ENCODE results near the gene RCN2. TPM values are rescaled to one million over a fixed set of nuclear protein-coding genes. Genes with fewer than 3 reads are reported as not detected.

Gene RCN2
- total RNA-seq, 4 donors from 2014 or later, result 12.7 to 34.3 (median 18.5) TPM

GRCh38 chr15:76983590-76984375 is 52.2 kb downstream of the RCN2 start:
- WGBS, 2 donors (ENCODE audit: low coverage in 1 of 2), result 70 to 94% methylated on average over 2 to 4 of the region's 4 CpGs
- H3K4me3 ChIP-seq, result no peak overlapping the region
- no peaks in the 10 kb centered on the region for H3K27me3 ChIP-seq
- intact Hi-C loops (cut with DNase I; ENCODE audit: low total_unique reads), result no loop called here
- no peak for DNase-seq
- TF ChIP-seq POLR2A (IDR thresholded peaks at IDR 0.05), result no peak
- no peak for TF ChIP-seq EP300 (IDR thresholded peaks at IDR 0.05; ENCODE audit: low read depth)
- no peak for TF ChIP-seq CTCF (IDR thresholded peaks at IDR 0.05)
- TF ChIP-seq POLR2AphosphoS5 (IDR thresholded peaks at IDR 0.05), result no peak
- peak overlapping the region in 3 of 4 donors; percentile 8 to 25 (median 9) for H3K27ac ChIP-seq
- no peaks in the 10 kb centered on the region for H3K36me3 ChIP-seq
- H3K9me3 ChIP-seq, result no peaks in the 10 kb centered on the region
- in situ Hi-C loops (cut with MboI; ENCODE audit: low pct_ligation_motif_present in 1 of 4, low pct_unique_long_range_greater_than_20kb in 1 of 4, low sequenced_read_pairs in 3 of 4), result no loop called here
- H3K4me1 ChIP-seq, result peaks cover 0 to 5% (median 0%) of the 10 kb centered on the region in 4 donors

- Histone ChIP-seq H3K27me3 (no peaks in the 10 kb centered on the region), H3K27ac (no peak overlapping the region), H3K4me1 (peaks cover 0 to 6% (median 0%) of the 10 kb centered on the region in 4 donors), H3K9me3 (no peaks in the 10 kb centered on the region), H3K36me3 (no peaks in the 10 kb centered on the region), H3K4me3 (no peak overlapping the region)
- no peak for DNase-seq
- WGBS, 2 donors (ENCODE audit: low coverage in 1 of 2), result 60 to 89% methylated on average over 1 to 3 of the region's 3 CpGs
- in situ Hi-C loops (cut with MboI; ENCODE audit: low pct_ligation_motif_present in 1 of 4, low pct_unique_long_range_greater_than_20kb in 1 of 4, low sequenced_read_pairs in 3 of 4) (no loop called here), intact Hi-C loops (cut with DNase I; ENCODE audit: low total_unique reads) (no loop called here)
- TF ChIP-seq CTCF (IDR thresholded peaks at IDR 0.05) (no peak), EP300 (IDR thresholded peaks at IDR 0.05; ENCODE audit: low read depth) (no peak), POLR2A (IDR thresholded peaks at IDR 0.05) (no peak)
Observed at GRCh38 chr15:76986743-76987142, 55.2 kb downstream of the RCN2 start.

GRCh38 chr15:76987276-76987675 is 55.7 kb downstream of the RCN2 start:
- in situ Hi-C loops (cut with MboI; ENCODE audit: low pct_ligation_motif_present in 1 of 4, low pct_unique_long_range_greater_than_20kb in 1 of 4, low sequenced_read_pairs in 3 of 4) (no loop called here), intact Hi-C loops (cut with DNase I; ENCODE audit: low total_unique reads) (no loop called here)
- no peaks in the 10 kb centered on the region for H3K9me3 ChIP-seq
- H3K4me1 ChIP-seq, result peaks cover 0 to 6% (median 0%) of the 10 kb centered on the region in 4 donors
- H3K27me3 ChIP-seq, result no peaks in the 10 kb centered on the region
- TF ChIP-seq POLR2AphosphoS5 (IDR thresholded peaks at IDR 0.05) (no peak), CTCF (IDR thresholded peaks at IDR 0.05) (no peak)
- no peaks in the 10 kb centered on the region for H3K36me3 ChIP-seq
- WGBS, 2 donors (ENCODE audit: low coverage in 1 of 2), result 50 to 92% methylated on average over 1 to 6 of the region's 6 CpGs
- H3K4me3 ChIP-seq, result no peak overlapping the region
- no peak for DNase-seq
- H3K27ac ChIP-seq, result no peak overlapping the region

DNA sequence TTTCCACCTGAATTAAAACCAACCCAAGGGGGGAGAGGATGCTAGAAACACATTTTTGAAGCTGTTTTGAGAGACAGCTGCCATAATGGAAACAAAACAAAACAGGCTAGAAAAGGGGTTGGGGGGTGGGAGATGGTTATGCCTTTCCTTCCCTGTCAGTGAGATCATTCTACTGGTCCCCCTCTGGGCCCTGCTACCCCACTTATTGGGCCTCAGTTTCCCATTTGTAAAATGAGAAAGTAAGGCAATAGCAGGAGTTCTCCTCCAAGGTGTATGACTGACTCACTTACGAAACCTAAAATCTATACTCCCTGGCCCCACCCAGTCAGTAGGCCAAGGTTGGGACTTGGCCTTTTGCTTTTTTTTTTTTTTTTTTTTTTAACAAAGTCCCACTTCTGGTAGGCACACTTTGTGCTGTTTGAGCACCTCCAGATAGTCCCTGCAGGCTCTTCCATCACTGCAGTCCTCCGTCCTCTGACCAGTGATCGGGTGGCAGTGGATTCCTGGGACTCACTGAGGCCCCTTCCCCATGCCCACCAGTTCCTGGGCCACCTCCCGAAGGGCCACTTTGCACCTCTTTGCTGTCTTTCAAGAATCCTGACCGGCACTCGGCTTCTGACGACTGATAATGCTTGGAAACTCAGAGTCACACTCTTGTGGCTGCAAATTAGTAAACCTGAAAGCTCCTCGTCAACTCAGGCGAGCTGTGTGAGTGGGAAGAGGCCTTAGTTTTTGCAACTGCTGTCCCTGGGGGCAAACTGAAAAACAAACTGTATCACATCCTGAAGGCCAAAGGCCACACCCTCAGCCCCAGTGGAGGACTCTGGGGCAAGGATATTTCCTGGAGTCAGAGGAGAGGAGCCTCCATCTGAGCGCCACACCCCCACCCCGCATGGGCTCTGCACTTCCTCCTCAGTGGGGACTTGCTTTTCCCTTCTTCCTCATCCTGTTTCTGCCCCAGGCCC is 56.6 kb downstream of the RCN2 start:
- DNase-seq, result peak; percentile 49
- Histone ChIP-seq H3K27me3 (no peaks in the 10 kb centered on the region), H3K4me3 (no peak overlapping the region), H3K9me3 (no peaks in the 10 kb centered on the region), H3K4me1 (peaks cover 0 to 6% (median 0%) of the 10 kb centered on the region in 4 donors), H3K27ac (peak overlapping the region in 2 of 4 donors; percentile 18 to 41), H3K36me3 (no peaks in the 10 kb centered on the region)
- 63% methylated on average over 3 to 11 of the region's 11 CpGs for WGBS, 2 donors (ENCODE audit: low coverage in 1 of 2)
- in situ Hi-C loops (cut with MboI; ENCODE audit: low pct_ligation_motif_present in 1 of 4, low pct_unique_long_range_greater_than_20kb in 1 of 4, low sequenced_read_pairs in 3 of 4) (no loop called here), intact Hi-C loops (cut with DNase I; ENCODE audit: low total_unique reads) (no loop called here)
- TF ChIP-seq POLR2AphosphoS5 (IDR thresholded peaks at IDR 0.05) (no peak), EP300 (IDR thresholded peaks at IDR 0.05; ENCODE audit: low read depth) (no peak), CTCF (IDR thresholded peaks at IDR 0.05) (no peak), POLR2A (IDR thresholded peaks at IDR 0.05) (no peak)

Measured in transverse colon (tissue), 4 donors.